NCI-H1092 treated with DMSO at 0.1 percent for 48 hours (cell line): ENCODE results near the gene TCTN2.

Experiments
- DNase-seq: peaks from one replicate; lab custom pipeline; 2025; lab: John Stamatoyannopoulos, UW

The TCTN2 gene

DNA sequence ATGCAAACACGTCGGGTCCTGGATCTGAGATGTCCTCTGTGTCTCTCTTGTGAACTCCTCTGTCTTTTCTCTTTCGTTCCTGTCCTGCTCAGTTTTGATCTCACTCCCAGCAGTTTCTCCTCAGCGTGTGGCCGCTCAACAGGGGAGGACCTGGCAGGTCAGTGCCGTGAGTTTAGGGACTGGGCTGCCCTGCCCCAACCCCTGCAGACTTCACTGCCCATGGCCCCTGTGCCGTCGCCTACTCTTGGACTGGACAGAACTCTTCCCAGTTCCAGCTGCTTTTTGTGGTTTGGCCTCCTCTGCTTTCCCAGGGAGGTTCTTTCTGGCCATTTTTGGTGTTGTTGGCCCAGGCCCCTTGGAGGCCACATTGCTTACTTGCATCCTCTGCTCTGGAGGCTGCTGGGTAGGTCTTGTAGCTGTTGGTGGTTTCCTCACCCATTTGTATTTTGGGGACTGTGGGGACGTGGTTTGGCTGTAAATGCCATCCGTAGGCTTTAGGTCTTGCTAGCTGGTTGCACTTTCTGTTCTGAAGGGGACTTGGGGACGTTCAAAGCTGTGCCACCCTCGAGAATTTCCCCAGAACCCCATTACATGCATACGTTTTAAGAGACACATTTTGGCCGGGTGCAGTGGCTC, 71.1 kb downstream of the TCTN2 start:
- no peak for DNase-seq

DNA sequence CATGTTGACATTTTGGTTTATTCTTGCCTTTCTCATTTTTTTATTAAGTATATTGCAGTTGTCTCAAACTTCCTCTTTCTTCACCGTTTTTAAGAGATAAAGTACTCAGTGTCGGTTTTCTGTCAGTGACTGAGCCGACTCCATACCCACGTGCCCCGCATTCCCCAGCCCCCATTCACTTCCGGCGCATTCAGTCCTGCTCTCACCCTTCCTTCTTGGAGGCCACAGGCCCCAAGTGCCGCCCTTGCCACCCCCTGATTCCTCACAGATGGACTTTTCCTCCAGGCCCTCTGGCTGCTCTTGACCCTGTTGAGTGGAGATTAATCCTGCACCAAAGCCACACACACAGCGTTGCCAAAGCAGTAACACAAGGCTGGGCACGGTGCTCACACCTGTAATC, 72.1 kb downstream of the TCTN2 start:
- DNase-seq = no peak

DNA sequence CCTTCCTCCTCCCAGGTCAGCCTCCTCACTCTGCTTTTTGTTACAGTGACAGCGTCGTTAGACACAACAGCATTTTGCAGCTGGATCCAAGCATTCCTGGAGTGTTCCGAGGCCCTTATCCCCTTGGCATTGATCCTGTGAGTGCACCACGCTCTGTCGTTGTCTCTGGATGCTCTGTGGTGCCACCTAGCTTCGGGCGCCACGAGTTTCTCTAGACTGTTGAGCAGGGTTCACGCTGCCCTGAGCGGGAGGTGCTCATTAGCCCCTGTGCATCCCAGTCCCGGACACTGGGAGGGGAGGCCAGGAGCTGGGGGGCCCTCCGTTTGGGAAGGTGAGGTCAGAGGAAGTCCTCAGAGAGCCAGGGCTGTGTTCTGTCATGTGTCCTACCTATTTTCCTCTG, 73.9 kb downstream of the TCTN2 start:
- DNase-seq = no peak

DNA sequence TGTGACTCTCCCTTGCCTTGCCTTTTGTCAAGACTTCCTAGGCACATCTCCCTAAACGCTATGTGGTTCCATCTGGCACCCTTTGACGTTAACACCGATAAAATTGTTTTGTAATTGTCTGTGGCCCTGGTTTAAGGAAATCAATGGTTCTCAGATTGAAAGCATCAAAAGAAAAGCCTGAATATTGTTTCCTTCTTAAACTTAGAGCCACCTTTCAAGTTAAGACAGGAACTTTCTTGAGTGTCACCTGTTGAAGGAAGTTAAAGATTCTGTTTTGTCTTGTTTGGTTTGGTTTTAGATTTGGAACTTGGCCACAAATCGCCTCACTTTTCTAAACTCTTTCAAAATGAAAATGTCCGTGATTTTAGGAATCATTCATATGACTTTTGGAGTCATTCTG, 76.4 kb downstream of the TCTN2 start:
- no peak for DNase-seq

DNA sequence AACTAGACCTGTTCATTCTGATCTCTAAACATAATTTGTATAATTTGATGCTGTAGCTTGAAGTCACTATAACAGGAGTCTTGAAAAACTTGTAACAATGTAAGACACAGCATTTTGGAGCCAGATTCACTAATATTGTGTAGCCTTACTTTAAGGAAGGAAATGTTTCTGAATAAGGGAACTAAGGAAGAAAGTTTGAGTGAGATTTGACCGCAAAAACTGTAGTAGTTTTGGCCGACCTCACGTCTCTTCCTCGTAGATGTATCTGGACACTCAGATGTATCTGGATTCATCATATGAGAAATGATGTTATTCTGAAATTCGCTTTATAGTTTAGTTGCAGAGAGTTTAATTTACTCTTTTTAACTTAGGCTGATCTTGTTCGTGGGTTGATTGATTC, 77.2 kb downstream of the TCTN2 start:
- no peak for DNase-seq

DNA sequence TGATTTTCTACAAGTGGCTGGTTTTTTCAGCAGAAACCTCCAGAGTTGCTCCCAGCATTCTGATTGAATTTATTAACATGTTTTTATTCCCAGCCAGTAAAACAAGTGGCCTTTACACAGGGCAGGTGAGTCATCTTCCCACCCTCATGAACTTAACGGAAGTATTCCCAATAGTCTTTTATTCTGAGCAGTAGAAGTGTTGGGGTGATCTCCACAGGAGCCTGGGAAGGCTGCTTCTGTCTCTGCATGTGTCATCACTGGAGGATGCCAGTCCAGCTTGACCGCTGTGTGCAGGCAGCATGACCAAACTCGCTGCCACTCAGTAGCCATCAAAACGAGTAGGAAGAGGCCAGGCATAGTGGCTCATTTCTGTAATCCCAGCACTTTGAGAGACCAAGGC, 77.7 kb downstream of the TCTN2 start:
- DNase-seq = no peak

DNA sequence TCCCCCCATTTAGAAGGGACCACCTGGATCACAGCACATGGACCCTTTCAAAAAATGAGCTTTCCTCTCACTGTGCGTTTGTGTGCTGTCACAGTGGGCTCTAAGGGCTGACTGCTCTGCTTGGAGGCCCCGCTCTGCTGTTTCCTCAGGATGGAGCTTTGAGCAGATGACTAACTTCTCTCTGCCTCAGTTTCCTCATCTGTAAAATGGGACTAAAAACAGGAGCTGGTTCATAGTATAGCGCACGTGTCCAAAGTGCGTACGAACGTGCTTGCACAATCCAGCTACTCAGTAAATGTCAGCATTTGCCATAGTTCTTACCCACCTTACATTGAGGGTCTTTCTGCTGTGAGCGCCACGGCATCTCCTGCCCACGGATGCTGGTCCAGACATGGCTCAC, 78.4 kb downstream of the TCTN2 start:
- DNase-seq = no peak

DNA sequence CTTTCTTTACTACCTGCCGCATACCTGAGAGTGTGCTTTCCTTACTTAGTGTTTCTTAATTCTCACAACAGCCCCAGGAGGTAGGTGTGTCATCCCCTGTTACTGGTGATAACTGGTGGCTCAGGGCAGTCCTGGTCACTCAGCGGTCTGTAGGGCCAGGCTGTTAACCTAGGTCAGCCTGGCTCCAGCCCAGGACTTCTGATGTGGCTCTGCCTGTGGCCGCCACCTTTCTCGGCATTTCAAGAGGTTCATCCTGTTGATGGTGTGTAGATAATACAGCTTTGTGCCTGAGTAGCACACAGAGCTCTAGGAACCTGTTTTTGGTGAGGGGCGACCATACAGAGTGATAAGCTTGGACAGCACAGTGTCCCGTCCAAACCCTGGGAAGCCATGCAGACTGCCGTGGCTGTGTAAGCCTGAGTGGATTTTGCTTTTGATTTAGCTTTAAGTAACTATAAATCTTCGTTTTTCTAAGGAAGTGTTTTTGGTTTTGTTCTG, 79.3 kb downstream of the TCTN2 start:
- DNase-seq = no peak

DNA sequence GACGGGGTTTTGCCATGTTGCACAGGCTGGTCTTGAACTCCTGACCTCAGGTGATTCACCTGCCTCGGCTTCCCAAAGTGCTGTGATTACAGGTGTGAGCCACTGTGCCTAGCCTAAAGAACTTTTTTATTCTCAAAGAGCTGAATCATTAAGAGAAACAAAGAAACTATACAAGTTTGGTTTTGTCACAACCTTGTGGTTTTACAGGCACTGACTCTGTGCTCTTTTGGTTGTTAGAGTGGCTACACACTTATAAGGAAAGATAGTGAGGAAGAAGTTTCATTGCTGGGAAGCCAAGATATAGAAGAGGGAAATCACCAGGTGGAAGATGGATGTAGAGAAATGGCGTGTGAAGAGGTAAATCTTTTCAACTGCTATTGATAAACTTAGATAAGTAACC, 81.1 kb downstream of the TCTN2 start:
- DNase-seq = no peak

DNA sequence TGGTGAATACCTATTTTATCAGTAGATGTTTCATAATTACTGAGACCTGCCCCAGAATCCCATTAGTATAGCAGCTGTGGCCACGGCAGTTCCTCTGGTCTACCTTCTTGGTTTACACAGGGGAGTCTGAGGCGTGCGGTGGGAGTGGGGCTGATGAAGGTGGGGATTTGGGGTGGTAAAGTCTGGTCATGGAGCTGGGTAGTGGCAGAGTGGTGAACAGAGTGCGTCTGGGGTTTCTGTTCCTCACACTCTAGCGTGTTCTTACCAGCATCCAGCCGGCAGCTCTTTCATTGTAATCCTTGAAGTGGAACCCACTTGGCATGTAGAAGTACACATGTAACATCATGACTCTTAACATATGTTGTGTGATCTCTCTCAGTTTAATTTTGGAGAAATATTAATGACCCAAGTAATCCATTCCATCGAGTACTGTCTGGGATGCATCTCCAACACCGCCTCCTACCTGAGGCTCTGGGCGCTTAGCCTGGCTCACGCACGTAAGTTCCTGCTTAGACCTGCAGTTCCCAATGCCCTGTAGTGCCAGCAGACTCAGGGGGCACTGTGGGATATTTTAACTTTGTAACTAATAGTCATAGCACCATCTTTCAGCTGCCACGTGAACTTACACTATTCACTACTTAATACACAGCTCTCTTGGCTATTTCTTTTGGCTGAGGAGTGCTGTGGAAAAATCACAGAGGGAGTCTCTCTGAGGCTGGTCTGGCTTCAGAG, 83.3 kb downstream of the TCTN2 start:
- DNase-seq = no peak

DNA sequence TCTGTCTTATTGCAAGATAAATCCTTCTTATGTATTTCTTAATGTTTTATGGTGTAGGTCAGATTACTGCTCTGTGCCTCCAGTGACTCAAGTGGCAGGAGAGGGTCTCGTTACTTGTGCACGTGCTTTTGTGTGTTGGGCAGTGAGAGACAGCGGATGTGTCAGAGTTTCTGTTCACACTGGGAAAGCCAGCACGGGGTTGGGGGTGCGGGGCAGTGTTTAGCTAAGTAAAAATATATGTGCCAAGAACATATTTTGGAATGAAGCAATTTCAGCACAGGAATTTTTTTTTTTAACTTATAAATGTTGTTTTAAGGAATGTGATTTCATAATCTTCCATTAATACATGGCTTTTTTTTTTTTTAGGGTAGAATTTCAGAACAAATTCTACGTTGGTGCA, 86.6 kb downstream of the TCTN2 start:
- DNase-seq = no peak
